PC-9 (cell line): ENCODE data around the gene DPYD. TPM values are rescaled to one million over a fixed set of nuclear protein-coding genes. Genes with fewer than 3 reads are reported as not detected.

Experiments used
- BruUV-seq: library from RNA; stranded (reverse); fragments of 400-500 nt; replicated peaks from 2 replicates; lab custom pipeline; 2021; lab: Mats Ljungman, UMichigan
- CTCF ChIA-PET: fragments of 300-600 bp; sonication (Branson Sonifier 250); formaldehyde crosslinking; loops from one replicate; lab custom pipeline; 2022; ENCODE audit warnings: antibody characterized with exemption; lab: Charles Lee
- POLR2A ChIA-PET: fragments of 300-600 bp; sonication (Branson Sonifier 250); formaldehyde crosslinking; loops from one replicate; lab custom pipeline; 2022; ENCODE audit warnings: antibody characterized with exemption; ENCODE audit not compliant: unreplicated experiment; lab: Charles Lee
- DNase-seq, 2 experiments: peaks; one replicate each; pipeline versions ENCODE4 v3.0.0 to v3.0.0-alpha.2; 2015 to 2022; ENCODE audit warnings: mixed read lengths in 1 of 2
- H2AFZ ChIP-seq: fragments of 200-600 bp; sonication (generic); 2 replicates; pipeline ENCODE4 v1.8.1; 2017; ENCODE audit warnings: antibody characterized with exemption
- H3F3A ChIP-seq: fragments of 200-600 bp; sonication (generic); 2 replicates; pipeline ENCODE4 v1.8.1; 2017; ENCODE audit warnings: antibody characterized with exemption, mild to moderate bottlenecking, low read depth; ENCODE audit not compliant: insufficient read depth
- H3K27ac ChIP-seq: fragments of 200-600 bp; sonication (generic); 2 replicates; pipeline ENCODE4 v1.6.1; 2016; ENCODE audit warnings: mixed run types
- H3K27me3 ChIP-seq: fragments of 200-600 bp; sonication (generic); 2 replicates; pipeline ENCODE4 v1.6.1; 2016; ENCODE audit warnings: low read depth, mixed run types; ENCODE audit not compliant: insufficient read depth
- H3K36me3 ChIP-seq: fragments of 200-600 bp; sonication (generic); 2 replicates; pipeline ENCODE4 v1.6.1; 2016; ENCODE audit warnings: low read depth, mixed run types
- H3K4me1 ChIP-seq: fragments of 200-600 bp; sonication (generic); replicated peaks from 2 replicates; pipeline ENCODE4 v1.6.1; 2016; ENCODE audit warnings: mixed run types; ENCODE audit not compliant: insufficient read depth
- H3K4me2 ChIP-seq: fragments of 200-600 bp; sonication (generic); 2 replicates; pipeline ENCODE4 v1.6.1; 2017; ENCODE audit warnings: mixed run types
- H3K4me3 ChIP-seq: fragments of 200-600 bp; sonication (generic); 2 replicates; pipeline ENCODE4 v1.6.1; 2016; ENCODE audit warnings: mixed run types
- H3K79me2 ChIP-seq: fragments of 200-600 bp; sonication (generic); 2 replicates; pipeline ENCODE4 v1.6.1; 2017; ENCODE audit warnings: low read depth, mixed run types
- H3K9me2 ChIP-seq: fragments of 200-600 bp; sonication (generic); 2 replicates; pipeline ENCODE4 v1.8.1; 2017; ENCODE audit warnings: mild to moderate bottlenecking; ENCODE audit not compliant: insufficient read depth
- H3K9me3 ChIP-seq: fragments of 200-600 bp; sonication (generic); 2 replicates; pipeline ENCODE4 v1.8.1; 2016; ENCODE audit warnings: low read depth; ENCODE audit not compliant: insufficient read depth
- H4K20me1 ChIP-seq: fragments of 200-600 bp; sonication (generic); 2 replicates; pipeline ENCODE4 v1.8.1; 2017; ENCODE audit not compliant: insufficient read depth
- EZH2 ChIP-seq: fragments of 200-600 bp; sonication (generic); IDR thresholded peaks from 2 replicates; pipeline ENCODE4 v1.8.0; 2017; ENCODE audit warnings: antibody characterized with exemption, low read depth
- intact Hi-C: fragments of 100-400 bp; cut with micrococcal nuclease; formaldehyde crosslinking; loops from one replicate; pipeline ENCODE4 v1.10.0; 2022; ENCODE audit not compliant: unreplicated experiment
- total RNA-seq: library from RNA; stranded (reverse); gene quantifications from 2 replicates; pipeline ENCODE4 v1.2.3, GENCODE V29; 2021
- TF ChIP-seq, protein P1 (sequence below): fragments of 200-600 bp; sonication (generic); conservative IDR thresholded peaks from 2 replicates; pipeline ENCODE4 v1.6.1; 2017; ENCODE audit warnings: mixed run types, antibody characterized with exemption, mild to moderate bottlenecking, moderate library complexity

DPYD gene
- total RNA-seq, 1 experiment from 2014 or later: 24.1 TPM

DNA sequence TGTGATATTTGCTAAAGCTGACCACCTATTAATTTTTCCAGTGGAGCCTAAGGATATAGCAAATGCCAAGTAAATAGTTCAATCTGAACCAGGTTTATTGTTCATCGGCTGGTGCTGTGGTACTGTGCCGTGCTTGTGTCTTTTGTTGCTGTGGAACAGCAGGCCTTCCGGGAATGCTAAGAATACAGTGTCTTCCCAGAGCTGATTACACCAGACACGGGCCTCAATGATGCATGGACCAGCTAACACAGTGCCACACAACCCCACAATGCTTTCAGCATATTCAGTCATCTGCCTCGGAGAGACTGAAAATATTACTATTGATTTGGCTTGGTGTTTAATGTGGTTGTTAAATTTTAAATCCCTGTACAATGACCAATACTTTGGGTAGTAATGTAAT is 783.8 kb downstream of the DPYD start:
- no peak overlapping the region for H3K4me2 ChIP-seq
- H3K9me3 ChIP-seq: no peaks in the 10 kb centered on the region
- intact Hi-C loops: loop anchor here (10.0 kb wide), 2 partner anchors 688 to 1338 kb away; no protein-coding TSS in a partner anchor
- BruUV-seq: no TSS peak
- H3F3A ChIP-seq: no peaks in the 10 kb centered on the region
- no peaks in the 10 kb centered on the region for H3K4me1 ChIP-seq
- no peak for TF ChIP-seq EZH2
- TF ChIP-seq, protein P1, sequence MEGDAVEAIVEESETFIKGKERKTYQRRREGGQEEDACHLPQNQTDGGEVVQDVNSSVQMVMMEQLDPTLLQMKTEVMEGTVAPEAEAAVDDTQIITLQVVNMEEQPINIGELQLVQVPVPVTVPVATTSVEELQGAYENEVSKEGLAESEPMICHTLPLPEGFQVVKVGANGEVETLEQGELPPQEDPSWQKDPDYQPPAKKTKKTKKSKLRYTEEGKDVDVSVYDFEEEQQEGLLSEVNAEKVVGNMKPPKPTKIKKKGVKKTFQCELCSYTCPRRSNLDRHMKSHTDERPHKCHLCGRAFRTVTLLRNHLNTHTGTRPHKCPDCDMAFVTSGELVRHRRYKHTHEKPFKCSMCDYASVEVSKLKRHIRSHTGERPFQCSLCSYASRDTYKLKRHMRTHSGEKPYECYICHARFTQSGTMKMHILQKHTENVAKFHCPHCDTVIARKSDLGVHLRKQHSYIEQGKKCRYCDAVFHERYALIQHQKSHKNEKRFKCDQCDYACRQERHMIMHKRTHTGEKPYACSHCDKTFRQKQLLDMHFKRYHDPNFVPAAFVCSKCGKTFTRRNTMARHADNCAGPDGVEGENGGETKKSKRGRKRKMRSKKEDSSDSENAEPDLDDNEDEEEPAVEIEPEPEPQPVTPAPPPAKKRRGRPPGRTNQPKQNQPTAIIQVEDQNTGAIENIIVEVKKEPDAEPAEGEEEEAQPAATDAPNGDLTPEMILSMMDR: no peak
- no peaks in the 10 kb centered on the region for H3K36me3 ChIP-seq
- no peaks in the 10 kb centered on the region for H4K20me1 ChIP-seq
- 0 out of 2 replicates have a peak, but pooled peaks cover 3% of the 10 kb centered on the region for H3K9me2 ChIP-seq
- ChIA-PET CTCF (no interaction called here), POLR2A (no interaction called here)
- H3K27ac ChIP-seq: no peak overlapping the region
- no peak for DNase-seq
- H2AFZ ChIP-seq: no peak overlapping the region
- H3K79me2 ChIP-seq: no peaks in the 10 kb centered on the region
- no peaks in the 10 kb centered on the region for H3K27me3 ChIP-seq
- no peak overlapping the region for H3K4me3 ChIP-seq

DNA sequence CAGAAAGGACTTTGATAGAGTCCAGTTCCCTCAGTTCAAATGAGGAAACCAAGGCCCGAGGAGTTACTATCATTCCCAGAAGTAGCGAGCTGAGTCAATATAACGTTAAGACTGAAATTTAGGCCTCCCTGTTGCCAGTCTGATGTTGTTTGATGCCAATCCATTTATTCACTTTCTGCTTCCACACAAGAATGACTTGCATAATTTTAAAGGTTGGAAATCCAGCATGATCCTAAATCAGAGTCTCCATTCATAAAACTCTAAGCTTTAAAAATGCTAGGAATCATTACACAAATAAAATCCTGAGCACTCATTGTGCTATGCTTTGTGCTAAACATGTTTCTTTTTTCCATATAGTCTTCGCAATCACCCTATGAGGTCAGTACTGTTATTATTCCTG is 784.9 kb downstream of the DPYD start:
- no peak for DNase-seq
- 0 out of 2 replicates have a peak, but pooled peaks cover 3% of the 10 kb centered on the region for H3K9me2 ChIP-seq
- H3K4me2 ChIP-seq: no peak overlapping the region
- no TSS peak for BruUV-seq
- no peaks in the 10 kb centered on the region for H3K4me1 ChIP-seq
- intact Hi-C loops: loop anchor here (10.0 kb wide), 2 partner anchors 689 to 1339 kb away; no protein-coding TSS in a partner anchor
- no peaks in the 10 kb centered on the region for H3K79me2 ChIP-seq
- no peaks in the 10 kb centered on the region for H3K36me3 ChIP-seq
- no peaks in the 10 kb centered on the region for H3F3A ChIP-seq
- H3K27ac ChIP-seq: no peak overlapping the region
- no peak overlapping the region for H3K4me3 ChIP-seq
- peak overlapping the region; percentile 43; the same call in 1 of the 2 replicates for H2AFZ ChIP-seq
- H3K9me3 ChIP-seq: no peaks in the 10 kb centered on the region
- H4K20me1 ChIP-seq: no peaks in the 10 kb centered on the region
- H3K27me3 ChIP-seq: no peaks in the 10 kb centered on the region
- ChIA-PET POLR2A (no interaction called here), CTCF (no interaction called here)
- TF ChIP-seq, protein P1: no peak
- no peak for TF ChIP-seq EZH2

DNA sequence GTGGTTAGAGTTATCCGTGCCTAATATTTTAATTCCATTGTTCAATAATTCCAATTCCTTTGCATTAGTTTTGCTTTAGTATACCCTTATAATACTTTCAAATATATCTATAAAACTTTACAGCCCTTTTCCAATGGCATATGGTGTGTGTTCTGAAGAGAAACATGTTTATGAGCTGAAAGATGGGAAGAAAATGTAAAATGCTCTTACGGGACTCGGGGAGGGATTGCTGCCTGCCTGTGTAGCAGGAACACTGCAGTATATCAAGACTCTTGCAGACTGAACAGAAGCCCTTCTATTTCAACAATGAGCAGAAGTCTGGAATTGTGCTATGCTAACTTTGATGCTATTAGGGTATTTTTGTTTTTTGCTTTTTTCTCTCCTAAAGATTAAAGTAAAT is 792.4 kb downstream of the DPYD start:
- DNase-seq: no peak
- POLR2A ChIA-PET: no interaction called here
- no peaks in the 10 kb centered on the region; the same call in 1 of the 2 replicates for H3K9me2 ChIP-seq
- no peaks in the 10 kb centered on the region for H3K9me3 ChIP-seq
- H3K4me2 ChIP-seq: no peak overlapping the region
- no peaks in the 10 kb centered on the region for H3K4me1 ChIP-seq
- BruUV-seq: no TSS peak
- no peaks in the 10 kb centered on the region for H3K27me3 ChIP-seq
- H4K20me1 ChIP-seq: no peaks in the 10 kb centered on the region
- no peak overlapping the region for H2AFZ ChIP-seq
- CTCF ChIA-PET: interaction anchor here (0.6 kb wide), 1 partner anchor 1339 kb away, joined by 4 read pairs; no protein-coding TSS in a partner anchor
- intact Hi-C loops: no loop called here
- H3K27ac ChIP-seq: no peak overlapping the region
- H3F3A ChIP-seq: no peaks in the 10 kb centered on the region
- H3K4me3 ChIP-seq: no peak overlapping the region
- H3K79me2 ChIP-seq: no peaks in the 10 kb centered on the region
- H3K36me3 ChIP-seq: no peaks in the 10 kb centered on the region
- TF ChIP-seq, protein P1: no peak
- TF ChIP-seq EZH2: no peak
